HUDEP-2 (cell line): ENCODE results near the gene CTTNBP2.

Experiments used
- DNase-seq, 76 experiments: peaks; one replicate each; lab custom pipeline; 2025; ENCODE audit not compliant: unreplicated experiment in 76 of 76; lab: John Stamatoyannopoulos, UW

Gene CTTNBP2

DNA sequence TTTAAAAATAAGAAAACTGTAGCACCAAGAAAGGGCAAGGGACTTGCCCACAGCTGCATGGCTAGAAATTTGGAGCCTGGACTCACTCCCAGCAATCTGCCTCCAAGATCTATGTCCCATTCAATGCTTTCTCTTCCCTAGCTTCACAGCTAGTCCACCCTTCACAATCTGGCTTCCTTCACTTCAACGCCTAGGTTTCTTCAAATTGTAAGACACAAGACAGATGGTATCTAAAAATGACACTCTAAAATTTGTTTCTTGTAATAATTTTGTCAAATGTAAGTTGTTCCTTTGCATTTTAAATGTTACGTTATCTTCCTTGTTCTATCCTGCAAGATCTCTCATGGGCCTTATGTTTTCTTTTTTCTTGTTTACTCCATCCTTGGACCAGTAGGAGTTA, 48.6 kb downstream of the CTTNBP2 start:
- no peak for DNase-seq

DNA sequence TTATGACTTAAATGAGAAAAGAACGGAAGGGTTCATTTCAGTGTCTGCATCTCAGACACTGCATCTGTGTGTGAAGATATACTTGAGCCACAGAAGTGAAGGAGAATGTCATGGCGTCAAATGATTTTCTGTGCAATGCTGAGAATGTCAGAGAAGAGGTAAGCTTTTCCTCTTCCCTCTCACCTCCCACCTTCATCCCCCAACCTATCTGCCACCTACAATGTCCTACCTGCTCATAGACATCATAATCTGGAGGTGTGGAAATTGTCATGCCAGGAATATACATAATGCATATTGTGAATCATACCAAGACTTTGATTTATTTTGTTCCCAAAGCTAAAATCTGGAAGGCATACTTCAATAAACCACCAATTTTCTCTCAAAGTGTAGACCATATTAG, 53.7 kb downstream of the CTTNBP2 start:
- DNase-seq: no peak

DNA sequence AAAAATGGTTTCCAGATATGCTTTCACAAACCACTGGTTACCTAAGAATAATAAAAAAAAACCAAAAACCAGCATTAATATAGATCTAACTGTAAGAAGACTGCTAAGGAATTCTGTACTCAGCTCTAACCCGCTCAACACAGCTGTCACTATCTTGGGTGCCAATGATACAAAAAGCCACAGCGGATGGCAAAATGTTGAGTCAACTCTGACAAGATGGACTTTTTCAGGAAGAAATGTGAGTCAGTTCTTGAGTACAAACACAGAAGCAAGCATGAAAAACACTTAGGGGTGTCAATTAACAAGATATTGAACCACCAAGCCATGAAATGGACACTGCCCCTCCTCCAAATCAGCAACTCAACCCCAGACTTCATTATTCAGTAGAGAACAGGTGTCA, 55.0 kb downstream of the CTTNBP2 start:
- no peak for DNase-seq

DNA sequence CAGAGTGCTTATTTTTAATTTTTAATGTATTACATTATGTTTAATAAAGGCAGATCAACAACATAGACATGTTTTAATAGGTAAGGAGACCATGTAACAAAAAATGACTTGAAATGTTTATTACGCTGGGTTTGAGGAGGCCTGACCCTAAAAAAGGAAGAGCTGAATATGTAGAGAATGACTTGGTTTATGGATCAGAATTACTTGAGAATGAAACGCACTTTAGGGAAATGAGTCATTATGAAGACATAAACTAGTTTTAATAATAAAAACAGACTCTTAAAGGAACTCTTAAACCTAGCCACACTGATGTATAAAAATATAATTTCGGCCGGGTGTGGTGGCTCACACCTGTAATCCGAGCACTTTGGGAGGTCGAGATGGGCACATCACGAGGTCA, 56.5 kb downstream of the CTTNBP2 start:
- DNase-seq: no peak

DNA sequence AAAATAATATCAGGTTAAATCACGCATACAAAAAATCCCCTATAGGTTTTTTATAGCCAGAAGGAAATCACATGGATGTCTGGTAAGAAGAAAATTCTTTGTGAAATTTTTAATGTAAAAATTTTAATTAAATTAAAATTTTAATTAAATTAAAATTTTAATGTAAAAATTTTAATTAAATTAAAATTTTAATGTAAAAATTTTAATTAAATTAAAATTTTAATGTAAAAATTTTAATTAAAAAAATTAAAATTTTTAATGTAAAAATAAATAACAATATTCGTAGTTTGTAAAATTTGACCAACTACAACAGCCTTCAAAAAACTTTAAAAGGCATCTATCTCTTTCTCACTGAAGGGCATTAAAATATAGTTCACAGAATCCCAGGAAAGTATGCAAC, 61.5 kb downstream of the CTTNBP2 start:
- DNase-seq: no peak

DNA sequence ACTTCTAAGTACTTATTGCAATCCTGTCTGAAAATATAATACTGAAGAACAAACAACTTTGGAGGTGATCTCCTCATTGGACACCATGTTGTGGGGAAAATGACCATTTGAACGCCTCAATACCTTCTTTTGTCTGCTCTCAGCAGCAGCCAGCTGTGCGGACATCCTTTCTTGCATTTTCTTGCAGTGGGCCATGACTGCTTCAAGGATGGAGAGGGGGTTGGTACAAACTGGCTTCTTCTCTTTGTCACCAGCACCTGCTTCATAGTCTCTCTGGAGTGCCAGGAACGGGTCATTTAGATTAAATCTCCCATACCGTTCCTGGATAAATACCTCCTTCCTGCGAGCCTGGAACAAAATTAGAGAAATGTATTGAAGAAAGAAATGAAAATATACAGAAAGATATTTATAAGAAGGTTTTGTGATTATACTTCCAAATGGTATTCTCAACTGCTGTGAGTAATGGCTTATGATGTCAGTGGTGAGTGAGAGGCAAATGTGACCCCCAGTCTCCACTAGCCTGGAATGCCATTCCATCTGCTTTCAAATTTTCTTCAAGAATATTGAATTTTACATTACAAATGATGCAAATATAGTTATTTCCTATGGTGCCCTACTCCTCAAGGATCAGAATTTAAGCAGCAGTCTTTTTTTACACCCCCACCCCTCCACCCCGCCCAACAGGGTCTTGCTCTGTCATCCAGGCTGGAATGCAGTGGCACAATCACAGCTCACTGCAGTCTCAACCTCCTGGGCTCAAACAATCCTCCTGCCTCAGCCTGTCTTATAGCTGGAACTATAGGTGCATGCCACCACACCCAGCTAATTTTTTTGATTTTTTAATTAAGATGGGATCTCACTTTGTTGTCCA, 62.4 kb downstream of the CTTNBP2 start:
- DNase-seq: no peak

DNA sequence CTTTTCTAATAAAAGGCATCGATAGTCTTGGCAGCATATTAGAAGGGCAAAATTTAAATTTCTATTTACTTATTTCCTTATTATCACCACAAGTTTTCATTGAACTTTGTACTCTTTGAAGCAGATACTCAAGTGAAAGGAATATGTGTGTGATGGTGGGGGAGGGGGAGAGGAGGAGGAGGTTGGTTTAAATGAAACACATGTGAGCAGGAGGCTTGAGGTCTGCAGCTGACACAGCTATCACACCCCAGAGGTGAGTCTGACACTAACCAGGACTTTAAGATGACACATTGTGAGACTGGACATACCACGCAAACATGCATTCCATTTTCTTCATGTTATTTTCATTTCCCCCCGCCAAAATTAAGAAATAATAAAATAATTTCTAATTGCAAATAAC, 63.3 kb downstream of the CTTNBP2 start:
- no peak for DNase-seq

DNA sequence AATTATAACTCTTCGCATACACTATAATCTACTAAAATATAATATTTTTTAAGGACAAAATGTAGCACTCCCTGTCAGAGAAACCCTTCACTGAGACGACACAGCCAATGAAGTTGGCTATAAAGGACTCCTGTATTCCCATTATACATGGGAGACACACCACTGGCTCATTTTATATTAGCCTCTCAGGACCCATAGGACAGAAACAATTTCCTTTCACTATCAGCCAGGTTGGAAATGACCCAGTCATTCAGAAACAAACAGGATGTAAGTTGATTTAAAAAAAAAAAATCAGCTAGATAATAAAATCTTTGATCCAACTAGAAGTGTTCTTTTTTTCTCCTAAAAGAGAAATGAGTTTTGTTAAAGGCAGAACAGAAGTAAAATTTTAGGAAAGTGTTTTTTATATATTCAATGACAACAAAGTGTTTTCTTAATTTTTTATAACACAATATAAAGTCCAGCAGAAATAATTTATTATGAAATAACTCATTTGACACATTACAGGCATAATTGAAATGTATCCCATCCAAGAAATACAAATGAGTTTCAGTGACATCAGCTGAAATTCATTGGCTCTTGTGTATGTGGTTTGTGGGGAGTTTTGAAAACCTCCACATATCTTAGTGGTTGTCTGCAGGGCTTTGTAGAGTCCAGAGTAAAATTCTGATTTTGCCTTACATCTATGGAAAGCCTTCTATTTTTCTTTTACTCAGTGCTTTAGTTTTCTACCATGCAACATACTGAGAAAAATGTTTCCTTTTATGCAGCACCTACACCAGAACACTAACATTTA, 64.1 kb downstream of the CTTNBP2 start:
- no peak for DNase-seq

DNA sequence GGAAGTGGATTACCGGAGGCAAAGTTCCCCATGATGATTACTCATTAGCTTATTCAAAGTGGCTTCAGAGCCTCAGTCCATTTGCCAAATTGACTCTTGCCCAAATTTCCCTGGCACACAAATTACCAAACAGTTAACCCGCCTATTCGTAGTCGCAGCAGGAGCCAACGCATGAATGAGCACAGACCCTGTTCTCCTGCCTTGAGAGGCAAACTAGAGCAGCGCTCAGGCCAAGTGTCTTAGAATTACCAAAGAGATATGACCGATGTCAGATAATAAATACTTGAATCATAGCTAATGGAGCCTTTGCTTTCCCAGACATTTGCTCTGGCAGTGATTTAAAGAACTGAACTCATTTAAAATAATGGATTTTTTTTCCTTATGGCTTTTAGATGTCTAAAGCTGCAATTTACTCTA, 64.9 kb downstream of the CTTNBP2 start:
- DNase-seq: no peak

DNA sequence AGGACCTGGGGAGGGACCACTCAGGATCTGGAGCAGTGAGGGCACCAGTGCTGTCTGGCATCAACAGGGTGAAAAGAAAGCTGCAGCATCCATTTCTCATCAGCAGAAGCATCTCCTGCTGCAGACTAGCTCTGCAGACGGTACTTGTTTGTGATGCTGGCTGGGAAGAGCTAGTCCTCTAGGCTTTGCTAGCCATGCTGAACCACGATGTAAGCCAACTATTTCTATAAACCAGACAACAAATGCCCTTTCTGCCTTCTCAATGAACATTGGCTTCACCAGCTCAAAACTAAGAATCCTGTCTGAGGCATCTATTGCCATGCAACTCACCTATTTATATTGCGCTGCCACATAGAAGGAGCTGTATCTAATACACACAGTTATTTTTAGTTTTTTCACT, 65.6 kb downstream of the CTTNBP2 start:
- DNase-seq: no peak

DNA sequence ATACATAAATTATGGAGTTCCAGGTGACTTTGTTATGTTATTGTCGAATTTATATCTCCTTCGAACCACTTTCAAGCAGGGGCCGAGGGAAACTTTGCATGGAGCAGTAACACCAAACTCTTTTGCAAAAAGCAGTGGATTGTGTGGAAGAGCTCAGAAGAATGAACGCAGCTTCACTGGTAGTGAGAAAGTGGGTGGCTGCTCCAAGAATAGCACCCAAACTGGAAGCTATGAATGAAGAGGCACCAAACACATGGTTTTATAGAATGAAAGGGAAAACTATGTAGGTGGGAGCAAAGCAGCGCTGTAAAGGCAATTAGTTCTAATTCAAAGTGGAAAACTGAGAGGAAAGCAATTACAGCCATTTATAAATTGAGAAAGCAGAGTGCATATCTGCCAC, 67.2 kb downstream of the CTTNBP2 start:
- no peak for DNase-seq

DNA sequence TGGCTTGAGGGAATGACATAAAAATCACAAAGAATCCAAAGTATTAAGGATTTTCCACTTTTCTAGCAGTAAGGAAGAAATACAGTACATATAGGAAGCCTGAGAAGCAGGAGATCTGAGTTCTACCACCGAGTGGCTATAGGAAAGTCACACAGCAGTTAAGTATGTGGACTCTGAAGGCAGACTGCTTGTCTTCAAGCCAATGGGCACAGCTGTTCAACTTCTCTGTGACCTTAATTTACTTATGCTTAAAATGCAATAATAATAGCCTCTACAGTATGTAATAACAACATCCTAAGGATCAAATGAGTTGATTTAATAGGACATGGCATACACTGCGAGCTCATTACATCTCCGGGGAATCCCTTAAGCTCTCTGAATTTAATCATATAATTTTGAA, 68.0 kb downstream of the CTTNBP2 start:
- no peak for DNase-seq

DNA sequence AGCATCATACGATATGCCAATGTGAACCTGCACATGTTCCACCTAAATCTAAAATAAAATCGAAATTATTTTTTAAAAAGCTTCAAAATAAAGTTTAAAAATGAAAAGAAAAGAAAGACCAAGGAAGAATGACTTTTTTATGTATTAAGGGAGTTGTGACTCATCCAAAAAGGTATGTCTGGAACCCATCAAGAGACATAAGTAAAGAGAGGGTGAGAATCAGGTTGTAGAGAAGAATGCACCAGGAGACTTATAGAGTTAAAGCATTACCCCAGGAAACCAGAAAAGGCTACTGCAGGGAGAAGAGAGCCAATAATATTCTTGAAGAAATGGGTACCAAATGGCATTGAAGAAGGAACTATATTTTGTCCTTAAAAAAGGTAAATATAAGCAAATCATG, 69.8 kb downstream of the CTTNBP2 start:
- no peak for DNase-seq

DNA sequence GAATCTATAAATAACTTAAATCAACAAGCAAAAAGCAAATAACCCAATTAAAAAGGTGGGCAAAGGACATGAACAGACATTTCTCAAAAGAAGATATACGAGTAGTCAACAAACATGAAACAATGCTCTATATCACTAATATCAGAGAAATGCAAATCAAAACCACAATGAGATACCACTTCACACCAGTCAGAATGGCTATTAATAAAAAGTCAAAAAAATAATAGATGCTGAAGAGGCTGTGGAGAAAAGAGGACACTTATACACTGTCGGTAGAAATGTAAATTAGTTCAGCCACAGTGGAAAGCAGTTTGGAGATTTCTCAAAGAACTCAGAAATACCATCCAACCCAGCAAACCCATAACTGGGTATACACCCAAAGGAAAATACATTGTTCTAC, 70.6 kb downstream of the CTTNBP2 start:
- no peak for DNase-seq

DNA sequence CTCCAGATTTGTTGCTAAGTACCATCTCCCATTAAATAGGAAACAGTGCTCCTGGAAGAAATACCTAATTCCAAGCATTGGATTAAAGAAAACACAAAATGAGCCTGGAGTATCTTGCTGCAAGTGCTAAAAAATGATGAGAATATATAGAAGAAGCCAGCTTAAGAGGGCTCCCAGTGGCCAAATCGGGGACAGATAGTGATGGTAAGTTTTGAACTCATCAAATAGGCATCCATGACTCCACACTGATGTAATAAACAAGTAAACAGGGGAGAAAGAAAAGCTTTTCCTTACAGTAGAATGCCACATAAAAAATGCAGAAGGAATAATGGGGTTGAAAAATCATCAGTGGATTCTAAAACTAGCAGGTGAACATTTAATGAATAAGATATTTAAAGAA, 72.4 kb downstream of the CTTNBP2 start:
- no peak for DNase-seq

DNA sequence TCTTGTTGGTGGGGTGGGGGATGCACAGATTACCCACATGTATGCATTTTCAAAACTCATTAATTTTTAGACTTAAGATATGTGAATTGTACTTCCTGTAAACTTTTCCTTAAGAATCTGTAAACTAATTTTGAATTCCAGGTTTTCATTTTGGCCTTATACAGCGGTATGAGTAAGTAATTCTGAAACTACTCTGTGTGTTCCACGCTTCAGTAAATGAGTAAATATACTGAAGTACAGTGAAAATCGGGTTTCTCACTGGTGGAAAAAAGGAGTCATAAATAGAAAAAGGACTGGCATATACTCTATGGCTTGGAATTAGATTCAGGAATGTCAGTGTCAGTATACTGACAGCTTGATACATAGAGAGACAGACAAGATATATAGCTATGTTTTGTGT, 72.8 kb downstream of the CTTNBP2 start:
- no peak for DNase-seq

DNA sequence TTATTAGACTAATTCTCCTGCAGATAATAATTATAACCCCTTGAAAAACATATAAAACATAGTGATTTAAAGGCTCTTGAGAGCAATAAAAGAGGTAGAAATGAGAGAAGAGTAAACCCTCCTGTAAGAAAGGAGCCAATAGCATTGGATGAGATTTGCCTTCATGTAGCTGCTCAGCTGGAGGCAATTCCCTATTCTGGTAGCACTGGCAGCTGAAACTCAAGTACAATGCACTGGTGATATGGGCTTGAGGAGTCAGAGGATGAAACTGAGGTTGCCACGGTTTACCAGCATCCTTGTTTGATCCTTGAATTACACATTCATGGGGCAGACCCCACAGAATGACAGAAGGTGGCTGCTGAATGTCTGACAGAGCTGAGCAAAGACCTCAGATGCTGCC, 76.4 kb downstream of the CTTNBP2 start:
- no peak for DNase-seq

DNA sequence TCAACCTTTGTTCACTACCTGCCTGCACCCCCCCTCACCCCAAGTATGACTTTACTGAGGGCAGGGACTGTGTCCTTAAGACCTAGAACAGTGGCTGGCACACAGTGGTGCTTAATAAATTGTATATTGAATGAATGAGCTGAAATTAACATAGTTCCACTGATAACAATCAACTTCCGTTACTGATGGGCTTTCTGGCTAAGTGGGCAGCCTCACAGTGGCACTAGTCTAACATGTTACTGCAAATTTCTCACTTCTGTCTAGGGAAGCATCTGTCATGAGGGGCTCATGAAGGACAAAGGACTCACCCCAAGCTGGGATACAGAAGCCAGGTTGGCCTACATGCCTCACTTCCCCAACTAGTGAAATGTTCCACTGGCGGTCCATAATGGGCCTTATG, 79.3 kb downstream of the CTTNBP2 start:
- DNase-seq: peak in 1 of 76 experiments; percentile 1

DNA sequence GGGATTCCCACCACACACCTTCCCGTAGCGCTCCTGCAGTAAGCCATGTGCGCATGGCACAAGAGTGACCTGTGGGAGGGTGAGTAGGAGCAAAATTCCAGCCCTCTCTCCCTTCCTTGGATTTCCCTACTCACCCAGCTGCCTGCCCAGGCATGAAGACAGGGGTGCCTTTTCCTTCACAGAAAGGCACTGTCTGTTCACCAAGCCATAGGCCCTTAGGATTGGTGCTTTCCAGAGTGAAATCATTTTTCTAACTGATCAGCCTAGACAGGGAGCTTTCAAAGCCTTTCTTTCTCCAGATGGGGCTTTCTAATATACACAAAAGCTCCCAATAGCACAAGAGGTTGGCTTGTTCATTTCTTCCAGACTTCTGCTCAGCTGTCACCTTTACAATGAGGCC, 79.7 kb downstream of the CTTNBP2 start:
- no peak for DNase-seq

DNA sequence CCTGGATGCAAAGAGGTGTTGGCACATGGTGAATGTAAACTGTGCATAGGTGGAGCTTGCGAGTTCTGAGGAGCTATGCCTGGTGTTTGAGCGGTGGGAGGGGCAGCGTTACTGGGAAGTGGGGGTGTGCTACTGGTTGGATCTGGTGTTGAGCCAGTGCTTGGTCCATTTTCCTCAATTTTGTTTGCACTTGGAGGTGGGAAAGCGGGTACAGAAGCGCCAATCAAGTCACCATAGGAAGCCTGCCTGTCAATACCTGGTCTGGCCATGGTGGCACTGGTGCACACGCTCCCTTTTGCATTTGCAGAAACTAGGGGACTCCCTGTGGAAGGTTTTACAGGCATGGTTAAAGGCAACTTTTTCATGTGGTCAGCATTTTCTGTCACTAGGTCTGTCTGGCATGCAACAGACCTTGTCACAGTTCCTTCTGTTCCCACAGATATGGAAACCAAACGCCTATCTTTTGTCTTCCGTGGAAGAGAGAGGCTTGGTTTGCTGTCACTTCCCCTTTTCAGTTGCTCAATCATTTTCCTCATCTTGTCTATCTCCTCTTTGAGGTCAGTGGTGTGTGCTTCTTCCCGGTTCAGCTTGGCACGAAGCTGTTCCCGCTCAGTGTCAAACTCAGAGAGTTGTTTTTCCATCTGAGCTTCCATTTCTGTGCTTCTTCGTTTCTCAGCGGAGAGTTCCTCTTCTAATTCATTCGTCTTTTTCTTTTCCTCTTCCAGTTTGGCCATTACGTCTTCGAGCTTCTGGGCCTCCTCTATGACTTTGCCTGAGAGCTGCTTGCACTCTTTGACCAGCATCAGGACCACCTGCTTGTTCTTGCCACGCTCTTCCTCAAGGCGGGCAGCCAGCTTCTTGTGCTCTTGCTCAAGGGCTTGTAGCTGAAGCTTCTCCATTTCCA, 81.1 kb downstream of the CTTNBP2 start:
- peak in 73 of 76 experiments; percentile 8 to 92 (median 51) for DNase-seq

DNA sequence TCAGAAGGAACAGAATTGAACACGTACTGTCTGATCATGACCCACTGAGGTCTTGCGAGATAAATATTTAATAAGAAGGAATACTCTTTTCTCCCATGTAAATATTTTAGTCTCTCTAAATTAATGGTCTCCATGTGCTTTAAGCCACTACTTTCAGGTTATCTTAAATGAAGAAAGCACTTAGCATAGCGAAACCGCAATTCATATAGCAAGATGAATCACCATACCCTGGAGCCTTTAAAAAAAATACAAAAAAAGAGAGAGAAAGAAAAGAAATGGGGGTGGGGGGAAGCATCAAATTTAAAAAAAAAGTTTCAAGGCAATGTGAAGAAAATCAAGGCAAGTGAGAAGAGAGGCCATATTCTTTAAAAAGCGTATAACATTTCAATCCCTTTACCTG, 82.5 kb downstream of the CTTNBP2 start:
- no peak for DNase-seq
